Epithelial cell of esophagus (primary cell): Measurements from ENCODE around the gene PER1.

Experiments
- DNase-seq: peaks from one replicate; pipeline ENCODE4 v3.0.0; 2010; ENCODE audit warnings: low read depth
- H3K4me3 ChIP-seq: 2 replicates; pipeline ENCODE4 v1.5.1; 2011; ENCODE audit warnings: mild to moderate bottlenecking, low read length, control low read depth
- TF ChIP-seq, protein P1 (sequence below): IDR thresholded peaks from 2 replicates; pipeline ENCODE4 v1.5.1; 2011; ENCODE audit warnings: low read depth, mild to moderate bottlenecking, low read length, control low read depth, inconsistent platforms; ENCODE audit not compliant: insufficient read depth; ENCODE audit errors: missing control alignments

The PER1 gene

DNA sequence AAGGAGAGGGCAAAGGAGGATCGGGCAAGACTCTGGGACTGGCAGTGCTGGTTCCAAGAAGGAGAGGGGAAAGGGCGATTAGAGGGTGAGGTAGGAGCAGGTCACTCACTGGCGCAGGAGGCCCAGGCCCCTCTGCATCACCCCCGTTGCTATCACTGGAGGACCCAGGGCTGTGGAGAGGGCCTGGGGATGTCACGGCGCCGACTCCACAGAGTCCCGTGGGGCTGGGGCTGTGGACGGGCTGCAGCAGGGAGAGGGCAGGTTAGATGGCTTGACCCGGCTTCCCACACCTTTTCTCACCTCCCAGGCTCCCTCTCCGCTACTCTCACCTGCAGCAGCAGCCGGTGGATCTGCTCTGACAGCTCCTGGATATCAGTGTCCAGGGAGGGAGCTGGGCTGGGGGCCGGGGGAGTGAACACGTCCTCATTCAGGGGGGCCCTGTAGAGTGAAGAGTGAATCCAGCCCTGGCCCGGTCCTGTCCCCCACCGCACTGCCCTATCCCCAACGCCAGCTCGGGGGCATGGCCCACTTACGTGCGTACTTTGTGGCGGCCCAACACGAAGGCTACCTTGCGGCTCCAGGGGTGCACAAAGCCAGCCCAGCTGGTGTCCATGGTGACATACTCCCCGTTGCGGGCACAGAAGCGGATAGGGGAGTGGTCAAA is 4.9 kb downstream of the PER1 start:
- DNase-seq, result no peak
- no peak overlapping the region for H3K4me3 ChIP-seq
- TF ChIP-seq, protein P1, sequence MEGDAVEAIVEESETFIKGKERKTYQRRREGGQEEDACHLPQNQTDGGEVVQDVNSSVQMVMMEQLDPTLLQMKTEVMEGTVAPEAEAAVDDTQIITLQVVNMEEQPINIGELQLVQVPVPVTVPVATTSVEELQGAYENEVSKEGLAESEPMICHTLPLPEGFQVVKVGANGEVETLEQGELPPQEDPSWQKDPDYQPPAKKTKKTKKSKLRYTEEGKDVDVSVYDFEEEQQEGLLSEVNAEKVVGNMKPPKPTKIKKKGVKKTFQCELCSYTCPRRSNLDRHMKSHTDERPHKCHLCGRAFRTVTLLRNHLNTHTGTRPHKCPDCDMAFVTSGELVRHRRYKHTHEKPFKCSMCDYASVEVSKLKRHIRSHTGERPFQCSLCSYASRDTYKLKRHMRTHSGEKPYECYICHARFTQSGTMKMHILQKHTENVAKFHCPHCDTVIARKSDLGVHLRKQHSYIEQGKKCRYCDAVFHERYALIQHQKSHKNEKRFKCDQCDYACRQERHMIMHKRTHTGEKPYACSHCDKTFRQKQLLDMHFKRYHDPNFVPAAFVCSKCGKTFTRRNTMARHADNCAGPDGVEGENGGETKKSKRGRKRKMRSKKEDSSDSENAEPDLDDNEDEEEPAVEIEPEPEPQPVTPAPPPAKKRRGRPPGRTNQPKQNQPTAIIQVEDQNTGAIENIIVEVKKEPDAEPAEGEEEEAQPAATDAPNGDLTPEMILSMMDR, result no peak

DNA sequence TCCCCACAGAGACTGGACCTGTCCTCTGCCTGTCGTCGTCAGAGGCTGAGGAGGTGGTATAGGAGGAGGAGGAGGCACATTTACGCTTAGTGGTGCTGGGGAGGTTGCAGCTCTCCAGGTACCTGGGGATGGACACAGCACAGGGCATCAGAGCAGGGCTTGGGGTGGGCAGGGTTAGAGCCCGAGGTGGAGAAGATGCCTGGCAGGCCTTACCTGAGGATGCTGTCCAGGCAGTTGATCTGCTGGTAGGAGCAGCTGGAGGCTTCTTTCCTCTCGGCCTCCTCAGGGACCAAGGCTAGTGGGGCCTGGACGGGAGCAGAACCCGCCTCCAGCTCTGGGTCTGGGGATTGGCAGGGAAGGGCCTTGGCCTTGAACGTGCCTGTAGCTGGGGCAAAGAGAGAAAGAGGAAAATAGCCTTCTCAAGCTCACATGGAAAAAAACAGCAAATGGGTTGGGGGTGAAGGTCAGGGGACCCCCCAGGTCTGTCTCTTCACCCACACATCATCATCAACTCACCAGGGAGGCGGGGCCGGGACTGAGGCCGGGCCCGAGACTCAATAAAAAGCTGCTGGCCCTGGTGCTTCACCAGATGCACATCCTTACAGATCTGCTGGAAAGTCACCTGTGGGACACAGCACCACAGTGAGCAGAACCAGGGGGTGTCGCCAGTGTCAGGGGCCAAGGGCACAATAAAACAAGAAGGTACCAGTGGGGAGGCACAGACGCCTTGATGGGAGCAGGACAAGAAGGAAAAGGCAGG is 5.6 kb downstream of the PER1 start:
- DNase-seq, result no peak
- TF ChIP-seq, protein P1, result no peak
- no peak overlapping the region for H3K4me3 ChIP-seq

DNA sequence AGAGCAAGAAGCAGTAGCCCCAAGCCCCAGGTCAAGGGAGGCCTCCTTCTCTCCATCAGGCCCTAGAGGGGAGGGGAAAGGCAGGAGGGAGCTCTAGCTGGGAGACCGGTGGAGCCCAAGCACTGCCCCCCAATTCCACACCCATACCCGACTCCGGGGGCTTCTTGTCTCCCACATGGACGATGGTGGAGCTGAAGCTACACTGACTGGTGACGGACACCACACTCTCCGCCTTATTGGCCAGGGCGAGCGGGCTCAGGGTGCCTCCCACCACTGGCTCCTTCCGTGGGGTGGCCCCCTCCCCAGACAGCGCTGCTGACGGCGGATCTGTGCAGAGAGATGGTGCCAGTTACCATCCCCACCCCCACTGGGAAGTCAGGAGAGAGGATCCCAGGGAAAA is 6.4 kb downstream of the PER1 start:
- TF ChIP-seq, protein P1, result no peak
- DNase-seq, result no peak
- H3K4me3 ChIP-seq, result no peak overlapping the region

DNA sequence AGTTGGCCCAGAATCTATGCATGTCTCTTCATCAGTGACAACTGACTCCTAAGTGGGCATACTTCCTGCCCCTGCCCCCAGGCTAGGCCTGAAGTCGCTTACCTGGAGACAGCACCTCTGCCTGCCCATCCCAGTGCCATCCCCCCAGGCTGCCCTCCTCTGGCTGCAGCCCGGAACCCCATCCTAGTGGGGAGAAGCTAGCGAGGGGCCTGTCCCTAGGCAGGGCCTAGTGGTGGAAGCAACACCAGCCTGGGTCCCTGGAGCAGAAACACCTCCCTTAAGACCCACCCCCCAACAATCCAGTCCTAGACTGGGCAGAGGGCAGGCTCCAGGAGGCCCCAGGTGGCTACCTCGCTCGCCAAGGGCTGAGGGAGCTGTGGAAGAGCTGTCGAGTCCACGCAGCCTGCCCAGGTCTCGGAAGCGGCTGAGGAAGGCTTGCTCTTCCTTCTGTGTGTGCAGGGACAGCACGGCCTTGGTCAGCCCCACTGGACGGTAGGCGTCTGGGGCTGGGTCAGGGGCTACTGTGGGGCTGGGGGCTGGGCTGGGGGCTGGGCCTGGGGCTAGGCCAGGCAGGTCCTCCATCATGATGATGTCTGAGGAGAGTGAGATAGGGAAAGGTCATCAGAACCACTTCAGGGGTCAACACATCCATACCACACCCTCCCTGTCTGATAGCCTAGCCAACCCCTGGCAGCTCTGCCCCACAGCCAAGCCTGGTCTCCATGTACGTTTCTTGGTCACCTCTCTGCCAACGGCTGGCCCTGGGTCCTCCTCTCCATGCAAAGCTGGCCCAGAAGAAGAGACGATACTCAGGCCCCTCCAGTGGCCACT is 7.6 kb downstream of the PER1 start:
- TF ChIP-seq, protein P1, result no peak
- H3K4me3 ChIP-seq, result no peak overlapping the region
- no peak for DNase-seq

DNA sequence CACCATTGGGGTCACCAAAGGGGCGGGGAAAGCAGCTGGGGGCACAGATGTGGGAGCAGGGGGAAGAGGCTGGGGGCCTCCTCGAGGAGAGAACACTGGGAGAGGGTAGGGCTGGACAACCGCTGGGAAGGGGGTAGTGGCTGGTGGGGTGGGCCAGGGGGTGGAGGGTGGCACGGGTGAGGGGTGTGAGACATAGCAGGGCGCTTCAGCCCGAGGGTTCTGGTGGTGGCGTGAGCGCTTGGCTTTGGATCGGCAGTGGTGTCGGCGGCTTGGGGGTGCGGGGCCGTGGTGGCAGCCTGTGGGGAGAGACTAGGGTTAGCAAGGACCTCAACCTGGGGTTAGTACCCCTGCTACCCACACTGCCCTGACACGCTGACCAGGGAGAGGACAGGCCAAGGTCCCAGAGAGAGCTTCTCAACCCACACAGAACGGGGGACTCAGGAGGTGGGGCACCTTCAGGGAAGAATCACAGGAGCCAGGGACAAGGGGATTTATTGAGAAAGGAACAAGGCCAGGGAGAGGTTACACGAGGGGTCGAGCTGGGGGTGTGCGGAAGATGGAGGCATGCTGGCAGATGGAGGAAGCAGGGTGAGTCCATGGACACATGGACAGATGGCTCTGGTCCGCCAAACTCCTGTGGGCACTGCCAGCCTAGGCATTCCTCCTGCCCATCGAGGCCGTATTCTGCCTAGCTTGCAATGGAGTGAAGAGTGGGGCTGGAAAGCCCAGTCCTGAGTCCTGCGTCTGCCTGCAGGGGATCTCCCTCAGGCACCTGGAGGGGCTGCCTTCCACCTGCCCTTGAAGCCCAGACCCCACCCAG is 8.4 kb downstream of the PER1 start:
- H3K4me3 ChIP-seq, result no peak overlapping the region
- TF ChIP-seq, protein P1, result no peak
- DNase-seq, result no peak

DNA sequence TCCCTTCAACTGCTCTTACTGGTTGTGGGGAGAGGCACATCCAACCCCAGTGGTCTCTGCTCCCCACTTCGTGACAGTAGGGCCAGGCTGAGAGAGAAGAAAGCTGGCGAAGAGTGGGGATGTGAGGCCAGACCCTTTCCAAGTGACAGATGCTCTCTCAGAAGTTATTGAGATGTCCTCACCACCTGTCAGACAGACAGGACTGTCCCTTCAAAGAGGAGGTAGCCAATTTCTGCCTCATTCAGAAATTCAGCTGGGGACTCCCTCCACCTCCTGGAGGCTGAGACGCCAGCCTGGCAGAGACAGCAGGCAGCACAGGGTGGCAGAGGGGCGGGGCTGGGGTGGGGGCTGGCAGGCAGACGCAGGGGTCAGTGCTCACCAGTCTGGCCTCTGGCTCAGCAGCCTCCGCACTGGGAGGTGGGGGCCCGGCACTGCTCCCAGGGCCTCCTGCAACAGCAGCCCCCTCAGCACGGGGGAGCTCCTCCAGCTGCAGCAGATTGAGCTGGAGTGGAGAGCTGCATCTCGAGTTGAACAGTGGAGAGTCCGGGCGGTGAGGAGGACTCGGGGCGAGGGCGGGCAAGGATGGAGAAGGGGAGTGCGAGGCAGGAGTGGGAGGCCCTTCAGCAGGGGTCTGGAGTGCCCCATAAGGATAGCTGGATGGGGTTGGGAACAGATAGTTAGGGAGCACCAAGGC is 9.2 kb downstream of the PER1 start:
- TF ChIP-seq, protein P1, result no peak
- H3K4me3 ChIP-seq, result no peak overlapping the region
- no peak for DNase-seq
